Kidney (tissue), 14 donors: ENCODE measurements around the gene PBX3. TPM values are rescaled to one million over a fixed set of nuclear protein-coding genes. Genes with fewer than 3 reads are reported as not detected.

ENCODE experiments used
- DNase-seq, 5 donors: peaks; one replicate each; pipeline ENCODE4 v3.0.0-alpha.2; 2013 to 2020
- FAIRE-seq: peaks from 2 replicates; lab custom pipeline; 2012; peaks lifted over from hg19 to GRCh38; lab: Jason Lieb, UNC
- H3K27ac ChIP-seq, 2 donors: one replicate each; pipeline ENCODE4 v1.7.0; 2013; ENCODE audit warnings: low read depth in 2 of 2, low read length in 2 of 2, inconsistent platforms in 1 of 2
- H3K27me3 ChIP-seq: one replicate; pipeline ENCODE4 v1.7.1; 2013; ENCODE audit warnings: low read length, inconsistent platforms; ENCODE audit not compliant: control insufficient read depth, insufficient read depth
- H3K36me3 ChIP-seq, 3 donors: one replicate each; pipeline versions ENCODE4 v1.7.0 to v1.7.1; 2013; ENCODE audit warnings: low read length in 3 of 3, control low read depth in 1 of 3, inconsistent platforms in 1 of 3; ENCODE audit not compliant: insufficient read depth in 3 of 3, control insufficient read depth in 2 of 3
- H3K4me1 ChIP-seq, 3 donors: one replicate each; pipeline versions ENCODE4 v1.7.0 to v1.7.1; 2013; ENCODE audit warnings: low read length in 3 of 3, inconsistent platforms in 1 of 3, low read depth in 1 of 3; ENCODE audit not compliant: control insufficient read depth in 2 of 3, insufficient read depth in 2 of 3
- H3K4me3 ChIP-seq, 3 donors: one replicate each; pipeline versions ENCODE4 v1.7.0 to v1.8.1; 2013; ENCODE audit warnings: low read length in 3 of 3, control low read depth in 1 of 3, inconsistent platforms in 1 of 3
- H3K9ac ChIP-seq, 3 donors: one replicate each; pipeline versions ENCODE4 v1.7.0 to v1.7.1; 2013; ENCODE audit warnings: low read length in 3 of 3, control low read depth in 1 of 3, inconsistent platforms in 1 of 3
- H3K9me3 ChIP-seq, 3 donors: one replicate each; pipeline versions ENCODE4 v1.7.0 to v1.7.1; 2013; ENCODE audit warnings: low read length in 3 of 3, control low read depth in 1 of 3, inconsistent platforms in 1 of 3; ENCODE audit not compliant: control insufficient read depth in 2 of 3, insufficient read depth in 1 of 3
- intact Hi-C: fragments of 100-400 bp; cut with DNase I; formaldehyde crosslinking; loops from one replicate; pipeline ENCODE4 v1.11.1; 2022
- polyA plus RNA-seq: library from polyadenylated mRNA; stranded (reverse); fragments of 350-450 nt; fragmentation: Illumina TruSeq; extraction: RNeasy Lipid Tissue Mini Kit (QIAGEN cat#74804); gene quantifications from one replicate; pipeline ENCODE4 v1.2.3, GENCODE V29; 2014; ENCODE audit warnings: low read depth, low replicate concordance; ENCODE audit not compliant: insufficient read depth
- total RNA-seq: library from RNA; stranded (reverse); fragmentation: NEBNext Ultra II Directional; extraction: Animal tissue kit (Norgen Biotek cat#: 25700); gene quantifications from one replicate; pipeline ENCODE4 v1.2.1, GENCODE V29; 2021
- TF ChIP-seq, protein P1 (sequence below): IDR thresholded peaks from 3 replicates; pipeline ENCODE4 v1.5.1; 2012; ENCODE audit warnings: mild to moderate bottlenecking, moderate library complexity, borderline replicate concordance; ENCODE audit not compliant: insufficient read depth; ENCODE audit errors: extremely low read depth
- donor health status: control.
- donor health status: control.
- donor health status: control.
- donor health status: control.
- donor health status: control.
- donor health status: DM: yes; HTN: yes; CAD: no.
- donor health status: Normal renal cell carcinoma (clear cell type).

Gene PBX3
- total and polyA plus RNA-seq, 2 donors from 2014 or later: 10.2 to 23.6 TPM

DNA sequence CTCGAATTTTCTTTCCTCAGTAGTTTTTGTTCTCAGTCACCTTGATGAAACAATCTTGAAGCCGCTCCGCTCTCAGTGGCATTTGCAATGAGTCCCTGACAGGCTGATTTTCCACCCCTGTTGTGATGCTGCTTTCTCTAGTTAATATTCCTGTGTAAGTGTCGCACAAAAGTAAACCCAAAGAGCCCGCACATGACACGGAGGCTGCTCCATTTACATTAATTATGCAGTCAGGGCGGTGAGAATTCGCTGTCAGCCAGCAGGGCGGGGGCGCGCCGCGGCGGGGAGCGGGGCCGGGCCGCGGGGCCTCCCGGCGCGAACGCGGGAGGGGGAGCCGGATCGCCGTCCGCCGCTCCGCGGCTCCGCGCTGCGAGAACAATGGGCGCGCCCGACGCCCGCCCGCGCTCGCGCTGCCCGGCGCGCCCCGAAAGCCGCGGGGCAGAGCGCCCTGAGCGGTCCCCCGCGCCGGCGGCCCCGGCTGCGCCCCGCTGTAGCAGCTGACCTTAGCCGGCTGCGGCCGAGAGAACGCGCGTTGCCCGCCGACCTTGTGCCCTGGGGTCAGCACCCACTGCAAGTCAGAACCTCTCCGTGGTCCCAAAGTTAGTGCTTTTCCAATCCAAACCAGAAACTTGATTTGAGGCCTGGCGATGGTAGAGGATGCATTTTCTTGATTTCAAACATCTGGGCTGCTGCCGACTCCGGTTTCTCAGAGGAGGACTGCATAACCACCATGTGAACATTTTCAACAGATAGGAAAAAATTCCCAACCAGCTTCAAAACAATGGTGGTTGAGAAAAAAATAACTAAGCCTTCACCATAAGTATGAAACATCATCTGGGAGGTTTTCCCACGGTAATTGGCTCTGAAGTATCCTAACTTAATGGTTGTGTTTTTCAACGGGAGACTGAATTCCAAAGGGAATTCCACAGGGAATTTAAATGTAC, 142.6 kb downstream of the PBX3 start:
- H3K9ac ChIP-seq: peak overlapping the region in 2 of 3 donors; percentile 31 to 53
- H3K4me1 ChIP-seq: peaks cover 0 to 3% (median 0%) of the 10 kb centered on the region in 3 donors
- H3K36me3 ChIP-seq: no peaks in the 10 kb centered on the region
- FAIRE-seq (no peak), DNase-seq (peak; percentile 55 to 70 (median 63))
- peak overlapping the region; percentile 65 to 74 (median 66) for H3K4me3 ChIP-seq
- TF ChIP-seq, protein P1, sequence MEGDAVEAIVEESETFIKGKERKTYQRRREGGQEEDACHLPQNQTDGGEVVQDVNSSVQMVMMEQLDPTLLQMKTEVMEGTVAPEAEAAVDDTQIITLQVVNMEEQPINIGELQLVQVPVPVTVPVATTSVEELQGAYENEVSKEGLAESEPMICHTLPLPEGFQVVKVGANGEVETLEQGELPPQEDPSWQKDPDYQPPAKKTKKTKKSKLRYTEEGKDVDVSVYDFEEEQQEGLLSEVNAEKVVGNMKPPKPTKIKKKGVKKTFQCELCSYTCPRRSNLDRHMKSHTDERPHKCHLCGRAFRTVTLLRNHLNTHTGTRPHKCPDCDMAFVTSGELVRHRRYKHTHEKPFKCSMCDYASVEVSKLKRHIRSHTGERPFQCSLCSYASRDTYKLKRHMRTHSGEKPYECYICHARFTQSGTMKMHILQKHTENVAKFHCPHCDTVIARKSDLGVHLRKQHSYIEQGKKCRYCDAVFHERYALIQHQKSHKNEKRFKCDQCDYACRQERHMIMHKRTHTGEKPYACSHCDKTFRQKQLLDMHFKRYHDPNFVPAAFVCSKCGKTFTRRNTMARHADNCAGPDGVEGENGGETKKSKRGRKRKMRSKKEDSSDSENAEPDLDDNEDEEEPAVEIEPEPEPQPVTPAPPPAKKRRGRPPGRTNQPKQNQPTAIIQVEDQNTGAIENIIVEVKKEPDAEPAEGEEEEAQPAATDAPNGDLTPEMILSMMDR: no peak
- H3K9me3 ChIP-seq: no peaks in the 10 kb centered on the region
- no peaks in the 10 kb centered on the region for H3K27me3 ChIP-seq
- H3K27ac ChIP-seq: no peak overlapping the region
- intact Hi-C loops: no loop called here

DNA sequence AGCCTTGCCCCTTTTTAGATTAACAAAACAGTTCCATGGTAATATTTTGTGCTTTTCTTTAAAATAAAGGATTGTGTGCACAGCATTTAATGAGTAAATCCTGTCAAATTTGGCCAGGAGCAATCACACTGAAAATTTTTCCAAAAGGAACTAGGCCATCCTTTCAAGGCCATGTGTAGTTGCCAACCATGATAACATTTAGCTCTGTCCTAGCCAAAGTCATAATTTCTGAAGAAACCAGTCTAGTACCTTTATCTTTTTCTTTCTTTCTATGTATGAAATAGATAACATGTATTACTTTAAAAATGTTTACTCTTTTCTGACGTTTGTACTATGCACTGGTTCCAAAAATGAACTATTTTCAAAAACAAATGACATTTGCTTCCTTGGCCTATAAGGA, 143.7 kb downstream of the PBX3 start:
- DNase-seq (no peak), FAIRE-seq (no peak)
- Histone ChIP-seq H3K27ac (no peak overlapping the region), H3K9me3 (no peaks in the 10 kb centered on the region), H3K9ac (no peak overlapping the region), H3K4me1 (peaks cover 0 to 3% (median 0%) of the 10 kb centered on the region in 3 donors), H3K27me3 (no peaks in the 10 kb centered on the region), H3K4me3 (no peak overlapping the region), H3K36me3 (no peaks in the 10 kb centered on the region)
- intact Hi-C loops: no loop called here
- TF ChIP-seq, protein P1: no peak

DNA sequence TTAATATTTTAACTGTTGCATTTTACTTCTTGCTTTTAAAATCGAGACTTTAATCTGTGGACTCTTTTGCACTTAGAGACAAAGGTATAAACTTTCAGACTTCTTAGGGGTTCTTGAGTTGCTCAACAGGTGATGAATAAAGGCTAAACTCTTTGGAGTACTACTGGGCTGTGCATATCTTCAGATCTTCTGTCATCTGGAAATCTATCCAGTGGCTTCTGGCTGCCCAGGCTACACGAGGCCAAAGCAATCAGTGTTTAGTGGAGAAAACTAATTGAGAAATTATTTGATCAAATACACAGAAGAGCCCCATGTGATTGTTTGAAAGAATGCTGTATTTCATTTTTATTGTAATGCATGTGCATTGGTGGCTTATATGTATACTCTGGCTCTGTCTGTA, 146.1 kb downstream of the PBX3 start:
- no peaks in the 10 kb centered on the region for H3K9me3 ChIP-seq
- intact Hi-C loops: no loop called here
- H3K36me3 ChIP-seq: no peaks in the 10 kb centered on the region
- H3K27me3 ChIP-seq: no peaks in the 10 kb centered on the region
- no peak for DNase-seq
- TF ChIP-seq, protein P1: no peak
- H3K9ac ChIP-seq: no peak overlapping the region
- no peak overlapping the region for H3K27ac ChIP-seq
- FAIRE-seq: no peak
- no peak overlapping the region for H3K4me3 ChIP-seq
- peaks cover 0 to 3% (median 0%) of the 10 kb centered on the region in 3 donors for H3K4me1 ChIP-seq
